Measurements from ENCODE around the gene MROH8. TPM values are rescaled to one million over a fixed set of nuclear protein-coding genes. Genes with fewer than 3 reads are reported as not detected.

MROH8 gene
- total RNA-seq, 1 experiment from 2014 or later: 0.50 TPM

DNA sequence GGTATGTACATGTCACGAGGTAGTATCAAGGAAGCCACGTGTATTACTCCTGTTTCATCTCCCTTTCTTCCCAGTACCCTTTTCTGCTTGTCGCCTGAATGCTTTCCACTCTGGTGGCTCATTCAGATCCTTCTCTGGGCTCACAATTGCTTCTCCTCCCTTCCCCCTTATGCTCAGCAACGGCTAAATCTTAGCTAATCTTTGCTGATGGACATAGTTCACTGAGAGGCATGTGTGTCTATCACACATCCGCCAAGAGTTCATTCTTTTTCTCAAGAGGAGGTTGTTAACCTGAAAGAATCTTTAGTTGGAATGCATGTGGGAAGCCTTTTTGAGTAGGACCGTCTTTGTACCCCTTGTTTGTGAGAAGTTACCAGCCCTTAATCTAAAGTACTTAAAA is 25.8 kb upstream of the MROH8 start (continued):
- TF ChIP-seq, protein P1, sequence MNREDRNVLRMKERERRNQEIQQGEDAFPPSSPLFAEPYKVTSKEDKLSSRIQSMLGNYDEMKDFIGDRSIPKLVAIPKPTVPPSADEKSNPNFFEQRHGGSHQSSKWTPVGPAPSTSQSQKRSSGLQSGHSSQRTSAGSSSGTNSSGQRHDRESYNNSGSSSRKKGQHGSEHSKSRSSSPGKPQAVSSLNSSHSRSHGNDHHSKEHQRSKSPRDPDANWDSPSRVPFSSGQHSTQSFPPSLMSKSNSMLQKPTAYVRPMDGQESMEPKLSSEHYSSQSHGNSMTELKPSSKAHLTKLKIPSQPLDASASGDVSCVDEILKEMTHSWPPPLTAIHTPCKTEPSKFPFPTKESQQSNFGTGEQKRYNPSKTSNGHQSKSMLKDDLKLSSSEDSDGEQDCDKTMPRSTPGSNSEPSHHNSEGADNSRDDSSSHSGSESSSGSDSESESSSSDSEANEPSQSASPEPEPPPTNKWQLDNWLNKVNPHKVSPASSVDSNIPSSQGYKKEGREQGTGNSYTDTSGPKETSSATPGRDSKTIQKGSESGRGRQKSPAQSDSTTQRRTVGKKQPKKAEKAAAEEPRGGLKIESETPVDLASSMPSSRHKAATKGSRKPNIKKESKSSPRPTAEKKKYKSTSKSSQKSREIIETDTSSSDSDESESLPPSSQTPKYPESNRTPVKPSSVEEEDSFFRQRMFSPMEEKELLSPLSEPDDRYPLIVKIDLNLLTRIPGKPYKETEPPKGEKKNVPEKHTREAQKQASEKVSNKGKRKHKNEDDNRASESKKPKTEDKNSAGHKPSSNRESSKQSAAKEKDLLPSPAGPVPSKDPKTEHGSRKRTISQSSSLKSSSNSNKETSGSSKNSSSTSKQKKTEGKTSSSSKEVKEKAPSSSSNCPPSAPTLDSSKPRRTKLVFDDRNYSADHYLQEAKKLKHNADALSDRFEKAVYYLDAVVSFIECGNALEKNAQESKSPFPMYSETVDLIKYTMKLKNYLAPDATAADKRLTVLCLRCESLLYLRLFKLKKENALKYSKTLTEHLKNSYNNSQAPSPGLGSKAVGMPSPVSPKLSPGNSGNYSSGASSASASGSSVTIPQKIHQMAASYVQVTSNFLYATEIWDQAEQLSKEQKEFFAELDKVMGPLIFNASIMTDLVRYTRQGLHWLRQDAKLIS (CRISPR knock-in tag; IDR thresholded peaks at IDR 0.05; ENCODE audit: borderline replicate concordance): no peak
- TF ChIP-seq ZNF671 (CRISPR knock-in tag; IDR thresholded peaks at IDR 0.05) (no peak), FOXK1 (CRISPR knock-in tag; IDR thresholded peaks at IDR 0.05) (no peak), GRHL2 (CRISPR knock-in tag; IDR thresholded peaks at IDR 0.05; ENCODE audit: insufficient replicate concordance, severe bottlenecking) (no peak), NR2C2 (CRISPR knock-in tag; IDR thresholded peaks at IDR 0.05) (no peak), EMX1 (CRISPR knock-in tag; IDR thresholded peaks at IDR 0.05) (no peak), GABPB1 (CRISPR knock-in tag; IDR thresholded peaks at IDR 0.05) (no peak)
- TF ChIP-seq, protein P2, sequence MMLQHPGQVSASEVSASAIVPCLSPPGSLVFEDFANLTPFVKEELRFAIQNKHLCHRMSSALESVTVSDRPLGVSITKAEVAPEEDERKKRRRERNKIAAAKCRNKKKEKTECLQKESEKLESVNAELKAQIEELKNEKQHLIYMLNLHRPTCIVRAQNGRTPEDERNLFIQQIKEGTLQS (CRISPR knock-in tag; conservative IDR thresholded peaks at IDR 0.05): no peak

DNA sequence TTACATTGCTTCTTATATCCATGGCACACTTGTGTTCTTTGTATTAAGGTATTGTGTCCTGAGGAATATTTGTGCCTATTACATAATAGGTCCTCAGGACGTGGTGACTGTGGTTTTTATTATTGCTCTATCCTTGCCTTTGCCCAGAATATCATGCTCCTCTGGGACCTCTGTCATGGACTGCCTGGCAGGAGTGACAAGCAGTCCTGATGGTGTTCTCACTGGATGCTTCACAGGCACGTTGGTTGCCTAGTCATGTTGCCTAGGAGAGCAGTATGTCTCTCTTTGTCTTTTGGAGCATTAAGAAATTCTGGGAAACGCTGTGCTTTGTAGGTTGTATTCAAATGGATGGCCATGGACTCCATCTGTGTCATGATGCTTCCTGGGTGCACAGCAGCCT is 24.7 kb upstream of the MROH8 start:
- no peak for ATAC-seq
- Mint-ChIP-seq H3K4me3 (no peak overlapping the region), H3K9me3 (no peaks in the 10 kb centered on the region), H3K4me1 (no peaks in the 10 kb centered on the region), H3K36me3 (peaks cover 74% of the 10 kb centered on the region), H3K27me3 (ENCODE audit: low read depth) (no peaks in the 10 kb centered on the region), H3K27ac (no peak overlapping the region)
- no peak for DNase-seq (ENCODE audit: low spot score)
- ChIA-PET CTCF (interaction anchor here (1.7 kb wide), 1 partner anchor 9 kb away, joined by 9 read pairs; no protein-coding TSS in a partner anchor), POLR2A (no interaction called here)
- TF ChIP-seq, protein P3, sequence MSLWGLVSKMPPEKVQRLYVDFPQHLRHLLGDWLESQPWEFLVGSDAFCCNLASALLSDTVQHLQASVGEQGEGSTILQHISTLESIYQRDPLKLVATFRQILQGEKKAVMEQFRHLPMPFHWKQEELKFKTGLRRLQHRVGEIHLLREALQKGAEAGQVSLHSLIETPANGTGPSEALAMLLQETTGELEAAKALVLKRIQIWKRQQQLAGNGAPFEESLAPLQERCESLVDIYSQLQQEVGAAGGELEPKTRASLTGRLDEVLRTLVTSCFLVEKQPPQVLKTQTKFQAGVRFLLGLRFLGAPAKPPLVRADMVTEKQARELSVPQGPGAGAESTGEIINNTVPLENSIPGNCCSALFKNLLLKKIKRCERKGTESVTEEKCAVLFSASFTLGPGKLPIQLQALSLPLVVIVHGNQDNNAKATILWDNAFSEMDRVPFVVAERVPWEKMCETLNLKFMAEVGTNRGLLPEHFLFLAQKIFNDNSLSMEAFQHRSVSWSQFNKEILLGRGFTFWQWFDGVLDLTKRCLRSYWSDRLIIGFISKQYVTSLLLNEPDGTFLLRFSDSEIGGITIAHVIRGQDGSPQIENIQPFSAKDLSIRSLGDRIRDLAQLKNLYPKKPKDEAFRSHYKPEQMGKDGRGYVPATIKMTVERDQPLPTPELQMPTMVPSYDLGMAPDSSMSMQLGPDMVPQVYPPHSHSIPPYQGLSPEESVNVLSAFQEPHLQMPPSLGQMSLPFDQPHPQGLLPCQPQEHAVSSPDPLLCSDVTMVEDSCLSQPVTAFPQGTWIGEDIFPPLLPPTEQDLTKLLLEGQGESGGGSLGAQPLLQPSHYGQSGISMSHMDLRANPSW (CRISPR knock-in tag; conservative IDR thresholded peaks at IDR 0.05; ENCODE audit: low read depth): no peak
- TF ChIP-seq, protein P4, sequence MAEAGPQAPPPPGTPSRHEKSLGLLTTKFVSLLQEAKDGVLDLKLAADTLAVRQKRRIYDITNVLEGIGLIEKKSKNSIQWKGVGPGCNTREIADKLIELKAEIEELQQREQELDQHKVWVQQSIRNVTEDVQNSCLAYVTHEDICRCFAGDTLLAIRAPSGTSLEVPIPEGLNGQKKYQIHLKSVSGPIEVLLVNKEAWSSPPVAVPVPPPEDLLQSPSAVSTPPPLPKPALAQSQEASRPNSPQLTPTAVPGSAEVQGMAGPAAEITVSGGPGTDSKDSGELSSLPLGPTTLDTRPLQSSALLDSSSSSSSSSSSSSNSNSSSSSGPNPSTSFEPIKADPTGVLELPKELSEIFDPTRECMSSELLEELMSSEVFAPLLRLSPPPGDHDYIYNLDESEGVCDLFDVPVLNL (CRISPR knock-in tag; IDR thresholded peaks at IDR 0.05; ENCODE audit: borderline replicate concordance, low read depth): no peak
- TF ChIP-seq, protein P5, sequence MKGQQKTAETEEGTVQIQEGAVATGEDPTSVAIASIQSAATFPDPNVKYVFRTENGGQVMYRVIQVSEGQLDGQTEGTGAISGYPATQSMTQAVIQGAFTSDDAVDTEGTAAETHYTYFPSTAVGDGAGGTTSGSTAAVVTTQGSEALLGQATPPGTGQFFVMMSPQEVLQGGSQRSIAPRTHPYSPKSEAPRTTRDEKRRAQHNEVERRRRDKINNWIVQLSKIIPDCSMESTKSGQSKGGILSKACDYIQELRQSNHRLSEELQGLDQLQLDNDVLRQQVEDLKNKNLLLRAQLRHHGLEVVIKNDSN (CRISPR knock-in tag; IDR thresholded peaks at IDR 0.05): no peak
- no peak for TF ChIP-seq ZNF263 (CRISPR knock-in tag; IDR thresholded peaks at IDR 0.05; ENCODE audit: low read depth)
- TF ChIP-seq NR3C1 (CRISPR knock-in tag; conservative IDR thresholded peaks at IDR 0.05; ENCODE audit: low read depth): no peak
- no peak for TF ChIP-seq OVOL2 (CRISPR knock-in tag; IDR thresholded peaks at IDR 0.05; ENCODE audit: borderline replicate concordance)
- TF ChIP-seq, protein P6, sequence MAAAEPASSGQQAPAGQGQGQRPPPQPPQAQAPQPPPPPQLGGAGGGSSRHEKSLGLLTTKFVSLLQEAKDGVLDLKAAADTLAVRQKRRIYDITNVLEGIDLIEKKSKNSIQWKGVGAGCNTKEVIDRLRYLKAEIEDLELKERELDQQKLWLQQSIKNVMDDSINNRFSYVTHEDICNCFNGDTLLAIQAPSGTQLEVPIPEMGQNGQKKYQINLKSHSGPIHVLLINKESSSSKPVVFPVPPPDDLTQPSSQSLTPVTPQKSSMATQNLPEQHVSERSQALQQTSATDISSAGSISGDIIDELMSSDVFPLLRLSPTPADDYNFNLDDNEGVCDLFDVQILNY (CRISPR knock-in tag; IDR thresholded peaks at IDR 0.05): no peak
- TF ChIP-seq ZNF317 (CRISPR knock-in tag; IDR thresholded peaks at IDR 0.05; ENCODE audit: borderline replicate concordance, low read depth): no peak
- TF ChIP-seq KAT7 (CRISPR knock-in tag; IDR thresholded peaks at IDR 0.05; ENCODE audit: borderline replicate concordance): no peak
- TF ChIP-seq SMAD3 (CRISPR knock-in tag; IDR thresholded peaks at IDR 0.05; ENCODE audit: borderline replicate concordance): no peak
- TF ChIP-seq TEAD1 (CRISPR knock-in tag; IDR thresholded peaks at IDR 0.05): no peak
- TF ChIP-seq, protein P7, sequence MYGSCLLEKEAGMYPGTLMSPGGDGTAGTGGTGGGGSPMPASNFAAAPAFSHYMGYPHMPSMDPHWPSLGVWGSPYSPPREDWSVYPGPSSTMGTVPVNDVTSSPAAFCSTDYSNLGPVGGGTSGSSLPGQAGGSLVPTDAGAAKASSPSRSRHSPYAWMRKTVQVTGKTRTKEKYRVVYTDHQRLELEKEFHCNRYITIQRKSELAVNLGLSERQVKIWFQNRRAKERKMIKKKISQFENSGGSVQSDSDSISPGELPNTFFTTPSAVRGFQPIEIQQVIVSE (CRISPR knock-in tag; IDR thresholded peaks at IDR 0.05; ENCODE audit: borderline replicate concordance): no peak
- no peak for TF ChIP-seq IRF2 (CRISPR knock-in tag; IDR thresholded peaks at IDR 0.05; ENCODE audit: borderline replicate concordance, low read depth)
- TF ChIP-seq, protein P8, sequence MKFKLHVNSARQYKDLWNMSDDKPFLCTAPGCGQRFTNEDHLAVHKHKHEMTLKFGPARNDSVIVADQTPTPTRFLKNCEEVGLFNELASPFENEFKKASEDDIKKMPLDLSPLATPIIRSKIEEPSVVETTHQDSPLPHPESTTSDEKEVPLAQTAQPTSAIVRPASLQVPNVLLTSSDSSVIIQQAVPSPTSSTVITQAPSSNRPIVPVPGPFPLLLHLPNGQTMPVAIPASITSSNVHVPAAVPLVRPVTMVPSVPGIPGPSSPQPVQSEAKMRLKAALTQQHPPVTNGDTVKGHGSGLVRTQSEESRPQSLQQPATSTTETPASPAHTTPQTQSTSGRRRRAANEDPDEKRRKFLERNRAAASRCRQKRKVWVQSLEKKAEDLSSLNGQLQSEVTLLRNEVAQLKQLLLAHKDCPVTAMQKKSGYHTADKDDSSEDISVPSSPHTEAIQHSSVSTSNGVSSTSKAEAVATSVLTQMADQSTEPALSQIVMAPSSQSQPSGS (CRISPR knock-in tag; IDR thresholded peaks at IDR 0.05; ENCODE audit: borderline replicate concordance, low read depth): no peak
- TF ChIP-seq TEAD4 (CRISPR knock-in tag; IDR thresholded peaks at IDR 0.05): no peak
- TF ChIP-seq ATF1 (CRISPR knock-in tag; IDR thresholded peaks at IDR 0.05): no peak
